ENCODE measurements around the gene PPM1H. TPM values are rescaled to one million over a fixed set of nuclear protein-coding genes. Genes with fewer than 3 reads are reported as not detected.

Gene PPM1H
- total and polyA plus RNA-seq, 2 of the 8 experiments (the other 6 are each of a cell fraction or from before 2014, with no cell fraction given) = 16.4 to 36.1 TPM

DNA sequence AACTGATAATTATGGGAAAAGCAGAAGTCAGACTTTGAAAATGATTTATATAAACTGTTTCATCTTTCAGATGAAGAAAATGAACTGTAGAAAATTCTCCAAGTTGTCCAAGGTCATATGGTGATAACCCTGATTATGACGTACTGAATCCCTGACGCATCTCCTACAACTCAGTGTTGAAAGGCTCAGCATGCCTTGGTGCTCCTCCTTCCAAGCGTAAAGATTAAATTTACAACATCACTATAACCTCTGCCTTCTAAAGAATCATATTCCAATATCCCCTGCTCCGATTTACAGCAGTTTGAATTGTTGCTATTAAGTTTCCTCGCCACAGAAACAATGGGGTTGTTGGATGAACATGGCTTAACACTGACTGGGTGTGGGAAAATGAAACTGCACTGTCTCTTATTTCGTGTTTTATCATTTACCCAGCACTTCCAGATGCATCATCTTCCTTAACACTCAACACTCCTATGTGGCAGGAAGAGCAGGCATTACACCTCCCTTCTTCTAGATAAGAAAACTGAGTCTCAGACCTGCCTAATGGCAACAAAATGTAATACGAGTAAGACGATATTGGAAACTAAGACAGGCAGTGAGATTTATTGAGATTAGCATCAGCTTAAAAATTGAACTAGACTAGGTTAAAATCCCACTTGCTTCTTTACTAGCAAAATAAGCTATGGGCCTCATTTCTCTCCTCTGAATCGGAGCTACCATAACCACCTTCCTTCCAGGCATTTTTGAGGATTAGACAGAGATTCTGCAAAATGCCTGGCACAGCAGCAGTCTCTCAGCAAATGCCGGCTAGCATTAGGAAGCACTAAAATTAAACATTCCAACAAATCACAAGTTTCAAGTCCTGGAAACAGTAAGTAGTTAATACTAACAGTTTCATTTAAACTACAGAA is 74.2 kb downstream of the PPM1H start:
- Histone ChIP-seq H3K4ac (replicated peaks; ENCODE audit: insufficient read length, low read depth, low read length) (no peak overlapping the region), H2AFZ (ENCODE audit: low read length) (no peak overlapping the region), H4K5ac (ENCODE audit: insufficient read length, low read depth, low read length) (no peak overlapping the region), H4K91ac (replicated peaks; ENCODE audit: insufficient read length, low read length) (no peak overlapping the region), H3K23me2 (ENCODE audit: low read depth, low read length) (no peaks in the 10 kb centered on the region), H3K27ac (ENCODE audit: low read depth, low read length) (no peak overlapping the region), H3K9me3 (ENCODE audit: insufficient read depth in 2 of 2, low read depth in 1 of 2, low read length in 1 of 2) (no peaks in the 10 kb centered on the region), H3K4me1 (replicated peaks in 1 of 4; ENCODE audit: control insufficient read depth in 3 of 4, insufficient read depth in 4 of 4, low read length in 3 of 4) (peaks cover 3 to 18% (median 10%) of the 10 kb centered on the region in 4 experiments; a peak in 4 of 7 replicates), H3K79me1 (ENCODE audit: low read depth, low read length) (no peaks in the 10 kb centered on the region; the same call in 1 of the 2 replicates), H2BK20ac (ENCODE audit: low read length) (no peak overlapping the region), H3K18ac (ENCODE audit: extremely low read depth, low read length) (no peak overlapping the region), H2BK120ac (replicated peaks; ENCODE audit: low read depth, low read length) (no peak overlapping the region), H3K79me2 (ENCODE audit: control insufficient read depth in 1 of 2, insufficient read depth in 2 of 2, low read length in 2 of 2) (peaks cover 0 to 31% of the 10 kb centered on the region in 2 experiments; a peak in 2 of 4 replicates), H4K20me1 (replicated peaks in 1 of 2; ENCODE audit: control insufficient read depth in 1 of 2, insufficient read depth in 2 of 2, low read length in 2 of 2) (peaks cover 0 to 4% of the 10 kb centered on the region in 2 experiments), H3K56ac (replicated peaks; ENCODE audit: insufficient read length, low read depth, low read length) (no peak overlapping the region), H2BK15ac (ENCODE audit: low read length) (no peak overlapping the region), H2BK12ac (ENCODE audit: low read depth, low read length) (no peak overlapping the region), H3K4me3 (ENCODE audit: extremely low read depth in 1 of 4, insufficient read depth in 2 of 4, low read depth in 3 of 4, low read length in 4 of 4) (no peak overlapping the region), H3K23ac (ENCODE audit: insufficient read length) (no peak overlapping the region), H4K8ac (ENCODE audit: extremely low read depth, insufficient read depth, low read length) (no peak overlapping the region), H3K36me3 (ENCODE audit: control insufficient read depth in 2 of 4, insufficient read depth in 4 of 4, low read length in 3 of 4) (no peaks in the 10 kb centered on the region; a peak in 1 of 8 replicates), H3K14ac (ENCODE audit: insufficient read length) (no peak overlapping the region), H3K4me2 (ENCODE audit: insufficient read depth in 1 of 2, low read depth in 2 of 2, low read length in 2 of 2) (no peak overlapping the region), H3K27me3 (replicated peaks in 1 of 4; ENCODE audit: control insufficient read depth in 3 of 4, extremely low read depth in 1 of 4, insufficient read depth in 3 of 4, low read length in 3 of 4) (no peaks in the 10 kb centered on the region), H3K9ac (replicated peaks in 1 of 4; ENCODE audit: extremely low read depth in 1 of 4, low read depth in 3 of 4, low read length in 3 of 4) (no peak overlapping the region), H2AK5ac (ENCODE audit: low read depth, low read length) (no peak overlapping the region), H2BK5ac (ENCODE audit: low read depth, low read length) (no peak overlapping the region)
- FAIRE-seq (no peak), DNase-seq (ENCODE audit: low read depth in 1 of 2, low spot score in 2 of 2) (no peak)
- ChIA-PET CTCF (ENCODE audit: partially characterized antibody) (interaction anchor here (0.9 kb wide), 1 partner anchor 47 kb away, joined by 3 read pairs; no protein-coding TSS in a partner anchor), POLR2A (ENCODE audit: partially characterized antibody) (no interaction called here)
- 89% methylated on average over 10 of the region's 10 CpGs; no CpG with 5 or more reads in 1 of the 2 experiments for WGBS, 2 experiments (ENCODE audit: extremely low coverage in 1 of 2, insufficient coverage in 1 of 2, insufficient read length in 1 of 2, insufficient replicate concordance in 2 of 2, low coverage in 1 of 2, low lambda C conversion rate in 2 of 2, missing lambda C conversion rate in 1 of 2)
- TF ChIP-seq CBX5 (IDR thresholded peaks at IDR 0.05; ENCODE audit: low read depth, low read length) (no peak), TEAD4 (IDR thresholded peaks at IDR 0.05; ENCODE audit: low read depth, low read length) (no peak), E2F6 (IDR thresholded peaks at IDR 0.05) (no peak)
